Sigmoid colon (tissue), 4 donors: Measurements from ENCODE around the gene FAM3C.

Experiments
- POLR2A ChIP-seq, 2 donors: fragments of 450-650 bp; IDR thresholded peaks; one replicate each; pipeline ENCODE4 v1.6.1; 2016; ENCODE audit warnings: antibody characterized with exemption in 2 of 2, mild to moderate bottlenecking in 2 of 2, moderate library complexity in 2 of 2
- POLR2AphosphoS5 ChIP-seq, 4 donors: sonication (generic); formaldehyde crosslinking; IDR thresholded peaks; one replicate each; pipeline ENCODE4 v1.6.1; 2017; ENCODE audit warnings: antibody characterized with exemption in 4 of 4
- TF ChIP-seq, protein P1 (sequence below), 4 experiments: fragments of 450-650 bp in 3 of 4; fragments of 200-600 bp in 1 of 4; IDR thresholded peaks; one replicate each; pipeline ENCODE4 v1.5.1; 2016 to 2019; ENCODE audit warnings: antibody characterized with exemption in 4 of 4, mild to moderate bottlenecking in 3 of 4, moderate library complexity in 2 of 4

DNA sequence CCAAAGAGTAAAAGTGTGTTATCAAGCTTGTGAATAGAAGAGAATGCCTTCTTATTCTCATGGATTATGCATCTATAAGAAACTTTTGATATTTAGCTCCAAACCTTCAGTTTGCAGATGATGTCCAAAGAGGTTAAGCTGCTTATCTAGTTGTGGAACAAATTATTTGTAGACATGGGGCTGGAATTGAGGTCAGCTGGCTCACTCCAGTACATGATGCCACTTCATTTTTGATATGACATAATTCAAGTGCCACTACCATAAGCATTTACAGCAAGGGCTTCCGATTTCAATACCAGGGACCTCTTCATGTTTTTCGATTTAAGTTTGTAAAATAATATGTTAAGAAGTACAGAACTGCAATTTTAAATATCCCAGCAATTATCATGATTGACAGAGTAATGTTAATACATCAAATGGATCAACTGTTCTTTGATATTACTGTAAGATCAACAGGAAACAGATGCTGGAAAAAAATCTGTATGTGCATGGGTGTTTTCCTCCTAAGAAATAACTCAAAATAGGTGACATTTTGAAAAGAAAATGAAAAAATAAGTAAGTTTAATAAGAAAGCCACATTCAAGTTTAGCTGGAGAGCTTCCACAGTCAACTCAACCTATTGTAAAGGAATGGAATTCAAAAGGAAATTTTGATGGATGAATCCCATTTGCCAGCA lies 12.7 kb downstream of the FAM3C start:
- TF ChIP-seq POLR2A (IDR thresholded peaks at IDR 0.05) (no peak), POLR2AphosphoS5 (IDR thresholded peaks at IDR 0.05) (no peak)
- TF ChIP-seq, protein P1, sequence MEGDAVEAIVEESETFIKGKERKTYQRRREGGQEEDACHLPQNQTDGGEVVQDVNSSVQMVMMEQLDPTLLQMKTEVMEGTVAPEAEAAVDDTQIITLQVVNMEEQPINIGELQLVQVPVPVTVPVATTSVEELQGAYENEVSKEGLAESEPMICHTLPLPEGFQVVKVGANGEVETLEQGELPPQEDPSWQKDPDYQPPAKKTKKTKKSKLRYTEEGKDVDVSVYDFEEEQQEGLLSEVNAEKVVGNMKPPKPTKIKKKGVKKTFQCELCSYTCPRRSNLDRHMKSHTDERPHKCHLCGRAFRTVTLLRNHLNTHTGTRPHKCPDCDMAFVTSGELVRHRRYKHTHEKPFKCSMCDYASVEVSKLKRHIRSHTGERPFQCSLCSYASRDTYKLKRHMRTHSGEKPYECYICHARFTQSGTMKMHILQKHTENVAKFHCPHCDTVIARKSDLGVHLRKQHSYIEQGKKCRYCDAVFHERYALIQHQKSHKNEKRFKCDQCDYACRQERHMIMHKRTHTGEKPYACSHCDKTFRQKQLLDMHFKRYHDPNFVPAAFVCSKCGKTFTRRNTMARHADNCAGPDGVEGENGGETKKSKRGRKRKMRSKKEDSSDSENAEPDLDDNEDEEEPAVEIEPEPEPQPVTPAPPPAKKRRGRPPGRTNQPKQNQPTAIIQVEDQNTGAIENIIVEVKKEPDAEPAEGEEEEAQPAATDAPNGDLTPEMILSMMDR (IDR thresholded peaks at IDR 0.05) = no peak
